Natural killer cell (primary cell): ENCODE measurements around the gene GPBP1L1. TPM values are rescaled to one million over a fixed set of nuclear protein-coding genes. Genes with fewer than 3 reads are reported as not detected.
A peak's percentile ranks its signal among the peaks of the same experiment; 100 is the strongest.
"Not testable (repeated sequence)": the region's sequence is repeated elsewhere in the genome, so short reads cannot be mapped to it uniquely, and the experiment has no call there.

ENCODE experiments used
- ATAC-seq, 3 donors: fragments of 150-1000 bp in 2 of 3; fragments of 200-7000 bp in 1 of 3; cut with Tn5 transposase; 1 replicate in 1 of 3; 2 replicates in 2 of 3; pipeline ENCODE4 v1.10.0; 2021; ENCODE audit warnings: mild to moderate bottlenecking in 2 of 3, moderate library complexity in 2 of 3
- DNase-seq, 2 donors: peaks; one replicate each; pipeline versions ENCODE4 v3.0.0 to v3.0.0-alpha.2; 2013 to 2021; ENCODE audit warnings: mixed read lengths in 1 of 2
- H3K27ac ChIP-seq: one replicate; pipeline ENCODE4 v1.5.1; 2013; ENCODE audit warnings: mild to moderate bottlenecking, low read length
- H3K27me3 ChIP-seq: one replicate; pipeline ENCODE4 v1.6.1; 2013; ENCODE audit warnings: low read length; ENCODE audit not compliant: control insufficient read depth, insufficient read depth
- H3K36me3 ChIP-seq: one replicate; pipeline ENCODE4 v1.6.1; 2013; ENCODE audit warnings: low read length; ENCODE audit not compliant: control insufficient read depth, insufficient read depth
- H3K4me1 ChIP-seq: one replicate; pipeline ENCODE4 v1.6.1; 2013; ENCODE audit warnings: low read length; ENCODE audit not compliant: control insufficient read depth, insufficient read depth
- H3K4me3 ChIP-seq: one replicate; pipeline ENCODE4 v1.5.1; 2013; ENCODE audit warnings: low read length
- H3K9me3 ChIP-seq: one replicate; pipeline ENCODE4 v1.6.1; 2013; ENCODE audit warnings: low read length; ENCODE audit not compliant: control insufficient read depth, insufficient read depth
- H3K27ac Mint-ChIP-seq, 2 donors: one replicate each; pipeline ENCODE4 v1.8.0; 2022; ENCODE audit warnings: mild to moderate bottlenecking in 2 of 2, mixed read lengths in 2 of 2, moderate library complexity in 1 of 2
- H3K27me3 Mint-ChIP-seq, 2 donors: one replicate each; pipeline ENCODE4 v1.8.0; 2022; ENCODE audit warnings: low read depth in 2 of 2, mixed read lengths in 2 of 2
- H3K36me3 Mint-ChIP-seq: one replicate; pipeline ENCODE4 v1.8.0; 2022; ENCODE audit warnings: mixed read lengths
- H3K4me1 Mint-ChIP-seq, 2 donors: one replicate each; pipeline ENCODE4 v1.8.0; 2022; ENCODE audit warnings: mixed read lengths in 2 of 2
- H3K4me3 Mint-ChIP-seq: one replicate; pipeline ENCODE4 v1.8.0; 2022; ENCODE audit warnings: mild to moderate bottlenecking, moderate library complexity, mixed read lengths
- H3K9me3 Mint-ChIP-seq, 2 donors: one replicate each; pipeline ENCODE4 v1.8.0; 2022; ENCODE audit warnings: mixed read lengths in 2 of 2
- CTCF ChIP-seq: fragments of 200-600 bp; IDR thresholded peaks from one replicate; pipeline ENCODE4 v1.8.0; 2022; ENCODE audit warnings: antibody characterized with exemption
- WGBS: methylation state at CpG from one replicate; pipeline ENCODE4 v1.1.7; 2013; ENCODE audit warnings: missing lambda C conversion rate; ENCODE audit not compliant: insufficient coverage; 5-methylcytosine and 5-hydroxymethylcytosine counted together
- intact Hi-C: fragments of 100-400 bp; cut with micrococcal nuclease; formaldehyde crosslinking; loops from one replicate; pipeline ENCODE4 v1.14.2; 2022
- total RNA-seq, 4 donors: library from RNA; stranded (reverse); fragments of 120-200 nt in 1 of 4; gene quantifications; one replicate each; pipeline versions ENCODE4 v1.2.3 to v1.2.4, GENCODE V29; 2013 to 2022

The GPBP1L1 gene
- total RNA-seq, 3 donors from 2014 or later (not counting 1 experiment from before 2014, with no cell fraction given): 144 to 176 (median 153) TPM

DNA sequence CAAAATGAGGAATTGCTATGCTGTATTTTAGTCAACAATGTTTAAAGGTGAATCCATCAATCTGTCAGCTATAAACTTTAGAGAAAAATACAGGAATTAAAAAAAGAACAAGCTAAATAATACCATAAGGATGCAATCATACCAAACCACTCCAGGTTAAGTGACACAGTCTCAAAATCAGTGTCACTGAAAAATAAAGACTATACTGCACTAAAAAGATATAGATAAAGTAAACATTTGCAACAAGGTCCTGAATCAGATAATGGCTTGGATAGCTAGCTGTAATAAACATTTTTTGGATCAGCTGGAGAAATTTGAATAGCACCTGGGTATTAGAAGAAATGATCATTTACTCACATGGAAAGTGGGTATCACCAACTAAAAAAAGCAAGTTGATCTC, 7.8 kb downstream of the GPBP1L1 start:
- Histone ChIP-seq H3K9me3 (no peaks in the 10 kb centered on the region), H3K4me3 (no peak overlapping the region), H3K4me1 (peaks cover 24% of the 10 kb centered on the region), H3K27ac (no peak overlapping the region), H3K36me3 (no peaks in the 10 kb centered on the region), H3K27me3 (no peaks in the 10 kb centered on the region)
- H3K4me1 Mint-ChIP-seq: peaks cover 58 to 61% of the 10 kb centered on the region in 2 donors
- H3K9me3 Mint-ChIP-seq: no peaks in the 10 kb centered on the region
- peak overlapping the region; percentile 6 to 15 for H3K27ac Mint-ChIP-seq
- intact Hi-C loops: no loop called here
- no peak for ATAC-seq
- no peak overlapping the region for H3K4me3 Mint-ChIP-seq
- no peak for DNase-seq
- TF ChIP-seq CTCF: no peak
- no peaks in the 10 kb centered on the region for H3K27me3 Mint-ChIP-seq
- no peaks in the 10 kb centered on the region for H3K36me3 Mint-ChIP-seq

DNA sequence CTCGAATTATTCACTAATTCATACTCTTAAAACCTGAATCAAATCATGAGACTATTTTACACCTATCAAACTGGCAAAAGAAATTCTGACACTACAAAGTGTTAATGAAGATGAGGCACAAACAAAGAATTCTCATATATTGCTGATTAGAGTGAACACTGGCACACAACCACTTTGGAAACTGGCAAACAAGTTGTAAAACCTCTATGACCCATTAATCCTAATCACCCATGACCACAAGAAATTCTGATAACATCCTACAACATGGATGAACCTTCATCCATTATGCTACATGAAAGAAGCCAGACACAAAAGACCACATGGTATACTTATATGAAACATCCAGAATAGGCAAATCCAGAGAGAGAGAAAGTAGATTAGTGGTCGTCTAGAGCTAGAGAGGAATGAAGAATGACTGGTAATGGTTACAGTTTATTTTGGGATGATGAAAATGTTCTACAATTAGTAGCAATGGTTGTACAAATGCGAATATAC, 8.5 kb downstream of the GPBP1L1 start:
- H3K36me3 ChIP-seq: no peaks in the 10 kb centered on the region
- Mint-ChIP-seq H3K4me1 (peaks cover 61 to 68% of the 10 kb centered on the region in 2 donors), H3K36me3 (no peaks in the 10 kb centered on the region), H3K27me3 (no peaks in the 10 kb centered on the region), H3K27ac (peak overlapping the region; percentile 6 to 15), H3K9me3 (no peaks in the 10 kb centered on the region), H3K4me3 (no peak overlapping the region)
- no peaks in the 10 kb centered on the region for H3K27me3 ChIP-seq
- no peak for TF ChIP-seq CTCF
- H3K9me3 ChIP-seq: no peaks in the 10 kb centered on the region
- peaks cover 19% of the 10 kb centered on the region for H3K4me1 ChIP-seq
- whole genome bisulfite sequencing: 100% methylated on average over 1 of the region's 3 CpGs
- DNase-seq (no peak), ATAC-seq (no peak)
- intact Hi-C loops: no loop called here
- H3K4me3 ChIP-seq: no peak overlapping the region
- H3K27ac ChIP-seq: no peak overlapping the region

DNA sequence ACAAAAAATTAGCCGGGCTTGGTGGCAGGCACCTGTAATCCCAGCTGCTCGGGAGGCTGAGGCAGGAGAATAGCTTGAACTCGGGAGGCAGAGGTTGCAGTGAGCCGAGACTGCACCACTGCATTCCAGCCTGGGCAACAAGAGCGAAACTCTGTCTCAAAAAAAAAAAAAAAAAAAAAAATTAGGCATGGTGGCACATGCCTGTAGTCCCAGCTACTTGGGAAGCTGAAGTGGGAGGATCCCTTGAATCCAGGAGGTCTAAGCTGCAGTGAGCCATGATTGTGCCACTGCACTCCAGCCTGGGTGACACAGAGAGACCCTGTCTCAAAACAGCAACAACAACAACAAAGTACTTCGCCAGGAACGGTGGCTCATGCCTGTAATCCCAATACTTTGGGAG, 9.8 kb downstream of the GPBP1L1 start:
- H3K27ac Mint-ChIP-seq, intact Hi-C loops, H3K27ac ChIP-seq, H3K27me3 Mint-ChIP-seq, ATAC-seq, H3K36me3 Mint-ChIP-seq, H3K36me3 ChIP-seq, H3K9me3 ChIP-seq, H3K4me3 ChIP-seq, H3K9me3 Mint-ChIP-seq, H3K27me3 ChIP-seq, DNase-seq: not testable (repeated sequence)
- WGBS: 98% methylated on average over 7 of the region's 7 CpGs
- Mint-ChIP-seq H3K4me3 (peak overlapping the region; percentile 1), H3K4me1 (peaks cover 61 to 67% of the 10 kb centered on the region in 2 donors)
- peaks cover 19% of the 10 kb centered on the region for H3K4me1 ChIP-seq

DNA sequence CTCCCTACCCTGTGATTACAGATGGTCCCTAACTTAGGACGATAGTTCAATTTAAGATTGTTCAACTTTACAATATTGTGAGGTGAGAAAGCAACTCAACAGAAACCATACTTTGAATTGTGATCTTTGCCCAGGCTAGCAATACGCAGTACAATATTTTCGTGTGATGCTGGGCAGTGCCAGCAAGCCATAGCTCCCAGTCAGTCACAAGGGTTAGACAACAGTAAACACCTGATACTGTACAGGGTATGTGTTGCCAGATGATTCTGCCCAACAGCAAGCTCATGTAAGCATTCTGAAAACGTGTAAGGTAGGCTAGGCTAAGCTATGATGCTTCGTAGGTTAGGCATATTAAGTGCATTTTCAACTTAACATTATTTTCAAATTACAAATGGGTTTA, 11.9 kb downstream of the GPBP1L1 start:
- H3K4me1 ChIP-seq: peaks cover 13% of the 10 kb centered on the region

More for the DNA sequence above, 11.9 kb downstream of the GPBP1L1 start:
- no peaks in the 10 kb centered on the region for H3K36me3 Mint-ChIP-seq
- peak overlapping the region in 1 of 2 donors; percentile 11 for H3K27ac Mint-ChIP-seq
- H3K27me3 Mint-ChIP-seq: no peaks in the 10 kb centered on the region
- no peak for TF ChIP-seq CTCF
- no peak overlapping the region for H3K4me3 Mint-ChIP-seq
- peaks cover 59 to 73% of the 10 kb centered on the region in 2 donors for H3K4me1 Mint-ChIP-seq
- no peak overlapping the region for H3K4me3 ChIP-seq
- 92% methylated on average over 4 of the region's 5 CpGs for WGBS
- no peaks in the 10 kb centered on the region for H3K27me3 ChIP-seq
- ATAC-seq (no peak), DNase-seq (no peak)
- H3K9me3 ChIP-seq: no peaks in the 10 kb centered on the region
- H3K27ac ChIP-seq: no peak overlapping the region
- intact Hi-C loops: no loop called here
- H3K36me3 ChIP-seq: no peaks in the 10 kb centered on the region
- H3K9me3 Mint-ChIP-seq: no peaks in the 10 kb centered on the region
